GM18861 (cell line): ENCODE measurements around the gene PLCL2.

Experiments used
- ATAC-seq: cut with Tn5 transposase; IDR thresholded peaks from one replicate; pipeline ENCODE4 v1.9.1; 2021; ENCODE audit not compliant: unreplicated experiment

Gene PLCL2

GRCh38 chr3:16884748-16885592, at the start of gene PLCL2:
Gene PLCL2, plus strand, starts transcription at chr3:16884955. Its CDS starts 85 bp downstream, at chr3:16885040.
- peak; percentile 21 for ATAC-seq

- no peak for ATAC-seq
Observed at GRCh38 chr3:16836505-16837237, 48.1 kb upstream of the PLCL2 start.

- no peak for ATAC-seq
Observed at GRCh38 chr3:16837602-16838001, 47.2 kb upstream of the PLCL2 start.

GRCh38 chr3:16838561-16838960, 46.2 kb upstream of the PLCL2 start:
- no peak for ATAC-seq

GRCh38 chr3:16839271-16840100, 45.3 kb upstream of the PLCL2 start:
- ATAC-seq, result no peak

- ATAC-seq, result no peak
Observed at GRCh38 chr3:16840101-16840424, 44.7 kb upstream of the PLCL2 start.

GRCh38 chr3:16841041-16841753, 43.6 kb upstream of the PLCL2 start:
- ATAC-seq, result no peak

- ATAC-seq, result peak; percentile 51
Observed at GRCh38 chr3:16841904-16842271, 42.9 kb upstream of the PLCL2 start.

- peak; percentile 69 for ATAC-seq
Observed at GRCh38 chr3:16842272-16843270, 42.2 kb upstream of the PLCL2 start.

- no peak for ATAC-seq
Observed at GRCh38 chr3:16844222-16844621, 40.5 kb upstream of the PLCL2 start.

- ATAC-seq, result no peak
Observed at GRCh38 chr3:16844791-16845190, 40.0 kb upstream of the PLCL2 start.

GRCh38 chr3:16846373-16847080, 38.2 kb upstream of the PLCL2 start:
- ATAC-seq, result no peak

- peak; percentile 48 for ATAC-seq
Observed at GRCh38 chr3:16848007-16848406, 36.7 kb upstream of the PLCL2 start.

GRCh38 chr3:16849229-16849628, 35.5 kb upstream of the PLCL2 start:
- peak; percentile 82 for ATAC-seq

GRCh38 chr3:16849795-16850194, 35.0 kb upstream of the PLCL2 start:
- ATAC-seq, result no peak

- no peak for ATAC-seq
Observed at GRCh38 chr3:16855497-16855896, 29.3 kb upstream of the PLCL2 start.

GRCh38 chr3:16860234-16860633, 24.5 kb upstream of the PLCL2 start:
- ATAC-seq, result no peak

- ATAC-seq, result no peak
Observed at GRCh38 chr3:16861432-16861831, 23.3 kb upstream of the PLCL2 start.
